Endothelial cell of umbilical vein (primary cell): Measurements from ENCODE around the gene RIBC2. TPM values are rescaled to one million over a fixed set of nuclear protein-coding genes. Genes with fewer than 3 reads are reported as not detected.

Source experiments
- BruUV-seq: library from RNA; stranded (reverse); fragments of 400-500 nt; replicated peaks from 2 replicates; lab custom pipeline; 2021; lab: Mats Ljungman, UMichigan
- CTCF ChIA-PET: fragments of 300-600, 350-600 bp; sonication (Branson Sonifier 250); formaldehyde crosslinking; loops from one replicate; lab custom pipeline; 2021; ENCODE audit warnings: antibody characterized with exemption, inconsistent platforms; lab: Charles Lee
- POLR2A ChIA-PET: fragments of 300-600, 350-600 bp; sonication (Branson Sonifier 250); formaldehyde crosslinking; loops from one replicate; lab custom pipeline; 2021; ENCODE audit warnings: antibody characterized with exemption, inconsistent platforms; lab: Charles Lee
- DNase-seq: peaks from one replicate; pipeline ENCODE4 v3.0.0-alpha.2; 2011; ENCODE audit warnings: low read depth, low spot score
- FAIRE-seq: peaks from 2 replicates; lab custom pipeline; 2011; peaks lifted over from hg19 to GRCh38; lab: Jason Lieb, UNC
- H2AFZ ChIP-seq: 2 replicates; pipeline ENCODE4 v1.6.0; 2012; ENCODE audit warnings: low read depth, low read length, control low read depth, inconsistent platforms
- H3K27ac ChIP-seq: 2 replicates; pipeline ENCODE4 v1.5.1; 2011; ENCODE audit warnings: low read depth, mild to moderate bottlenecking, control low read depth, low read length, moderate library complexity; ENCODE audit not compliant: insufficient read depth
- H3K27me3 ChIP-seq, 2 experiments: 2 replicates each; pipeline versions ENCODE4 v1.6.0 to v1.6.1; 2011; ENCODE audit warnings: low read length in 2 of 2, mixed read lengths in 1 of 2; ENCODE audit not compliant: control insufficient read depth in 2 of 2, insufficient read depth in 2 of 2
- H3K36me3 ChIP-seq, 2 experiments: 2 replicates in 1 of 2; 3 replicates in 1 of 2; pipeline ENCODE4 v1.5.1; 2011; ENCODE audit warnings: low read length in 2 of 2, mild to moderate bottlenecking in 1 of 2, moderate library complexity in 1 of 2; ENCODE audit not compliant: control insufficient read depth in 2 of 2, insufficient read depth in 2 of 2; ENCODE audit errors: extremely low read depth in 1 of 2
- H3K4me1 ChIP-seq: 3 replicates; pipeline ENCODE4 v1.5.1; 2011; ENCODE audit warnings: mild to moderate bottlenecking, low read length; ENCODE audit not compliant: control insufficient read depth, insufficient read depth; ENCODE audit errors: extremely low read depth
- H3K4me2 ChIP-seq: 2 replicates; pipeline ENCODE4 v1.6.1; 2011; ENCODE audit warnings: low read length, control low read depth, mixed read lengths; ENCODE audit not compliant: insufficient read depth
- H3K4me3 ChIP-seq, 3 experiments: fragments of 200-600 bp in 1 of 3; sonication (generic), shearing (Covaris generic) in 1 of 3; replicated peaks in 1 of 3; 2 replicates each; pipeline ENCODE4 v1.5.1; 2011 to 2016; ENCODE audit warnings: control low read depth in 3 of 3, low read length in 3 of 3, mild to moderate bottlenecking in 2 of 3, inconsistent platforms in 1 of 3, low read depth in 1 of 3, moderate library complexity in 1 of 3; ENCODE audit not compliant: insufficient read depth in 1 of 3
- H3K79me2 ChIP-seq: 2 replicates; pipeline ENCODE4 v1.6.0; 2012; ENCODE audit warnings: low read length, inconsistent platforms; ENCODE audit not compliant: control insufficient read depth, insufficient read depth
- H3K9ac ChIP-seq: replicated peaks from 2 replicates; pipeline ENCODE3; 2011; ENCODE audit warnings: low read length, control low read depth; ENCODE audit not compliant: insufficient read depth; ENCODE audit errors: extremely low read depth
- H3K9me1 ChIP-seq: replicated peaks from 3 replicates; pipeline ENCODE4 v1.6.0; 2011; ENCODE audit warnings: mild to moderate bottlenecking, low read length; ENCODE audit not compliant: control insufficient read depth, insufficient read depth; ENCODE audit errors: extremely low read depth
- H3K9me3 ChIP-seq: replicated peaks from 2 replicates; pipeline ENCODE4 v1.5.1; 2012; ENCODE audit warnings: low read length, inconsistent platforms; ENCODE audit not compliant: control insufficient read depth, insufficient read depth
- H4K20me1 ChIP-seq: replicated peaks from 2 replicates; pipeline ENCODE3; 2011; ENCODE audit warnings: mild to moderate bottlenecking, low read length; ENCODE audit not compliant: control insufficient read depth, insufficient read depth; ENCODE audit errors: extremely low read depth
- CTCF ChIP-seq, 2 donors: IDR thresholded peaks; 1 replicate in 1 of 2; 2 replicates in 1 of 2; pipeline ENCODE4 v1.5.1; 2011; ENCODE audit warnings: low read length in 2 of 2, mild to moderate bottlenecking in 2 of 2, moderate library complexity in 2 of 2, control low read depth in 1 of 2, inconsistent platforms in 1 of 2, low read depth in 1 of 2; ENCODE audit not compliant: insufficient read depth in 1 of 2; ENCODE audit errors: extremely low read depth in 1 of 2
- EZH2 ChIP-seq: IDR thresholded peaks from 2 replicates; pipeline ENCODE4 v1.6.1; 2012; ENCODE audit warnings: borderline replicate concordance, low read depth, mild to moderate bottlenecking, moderate library complexity, low read length, inconsistent platforms; ENCODE audit not compliant: severe bottlenecking
- FOS ChIP-seq: IDR thresholded peaks from 2 replicates; pipeline ENCODE4 v1.6.1; 2011; ENCODE audit warnings: mild to moderate bottlenecking, low read length, moderate library complexity, borderline replicate concordance; ENCODE audit not compliant: insufficient read depth
- GATA2 ChIP-seq: IDR thresholded peaks from 2 replicates; pipeline ENCODE4 v1.7.0; 2011; ENCODE audit warnings: low read depth, mild to moderate bottlenecking, moderate library complexity, mixed read lengths, low read length; ENCODE audit not compliant: insufficient read length, insufficient read depth
- JUN ChIP-seq: IDR thresholded peaks from 2 replicates; pipeline ENCODE4 v1.6.1; 2011; ENCODE audit warnings: borderline replicate concordance, low read depth; ENCODE audit not compliant: insufficient read length, insufficient read depth
- MAX ChIP-seq: IDR thresholded peaks from 2 replicates; pipeline ENCODE4 v1.6.1; 2011; ENCODE audit not compliant: insufficient read depth, insufficient read length
- POLR2A ChIP-seq: IDR thresholded peaks from 2 replicates; pipeline ENCODE4 v1.6.1; 2012; ENCODE audit warnings: low read depth, mild to moderate bottlenecking, control low read depth, low read length
- POLR2AphosphoS5 ChIP-seq: IDR thresholded peaks from 2 replicates; pipeline ENCODE4 v1.6.1; 2012; ENCODE audit warnings: low read depth, mild to moderate bottlenecking, control low read depth, low read length, moderate library complexity; ENCODE audit not compliant: insufficient read depth
- dilution Hi-C: fragments of 300-500 bp; cut with MboI; formaldehyde crosslinking; loops from one replicate; pipeline ENCODE4 v1.15.0; 2019; ENCODE audit warnings: low sequenced_read_pairs; ENCODE audit not compliant: extremely low pct_ligation_motif_present
- intact Hi-C: fragments of 100-400 bp; cut with micrococcal nuclease; formaldehyde crosslinking; loops from one replicate; pipeline ENCODE4 v1.10.0; 2022
- polyA plus RNA-seq, 4 experiments: library from polyadenylated mRNA; depleted of rRNA in 3 of 4; stranded (reverse) in 3 of 4; unstranded in 1 of 4; fragments of >200 nt; gene quantifications; 2 replicates each; pipeline versions ENCODE4 v1.2.1 to v1.2.3, GENCODE V29; 2011 to 2012; ENCODE audit warnings: missing spikeins in 1 of 4
- total RNA-seq: library from RNA; stranded (reverse); gene quantifications from 2 replicates; pipeline ENCODE4 v1.2.3, GENCODE V29; 2021

RIBC2 gene
- total and polyA plus RNA-seq, 2 donors (not counting 3 experiments of a cell fraction or from before 2014, with no cell fraction given) = 1.2 to 5.7 TPM

- no peak overlapping the region for H3K27ac ChIP-seq
Measured at GRCh38 chr22:45481661-45482060, 68.2 kb downstream of the RIBC2 start.

More at GRCh38 chr22:45481661-45482060, 68.2 kb downstream of the RIBC2 start:
- FAIRE-seq (no peak), DNase-seq (no peak)
- no peaks in the 10 kb centered on the region for H3K36me3 ChIP-seq
- no peaks in the 10 kb centered on the region for H3K79me2 ChIP-seq
- no peak overlapping the region for H3K4me3 ChIP-seq
- ChIA-PET POLR2A (no interaction called here), CTCF (no interaction called here)
- H3K9ac ChIP-seq = no peak overlapping the region
- H3K27me3 ChIP-seq = peaks cover 0 to 4% of the 10 kb centered on the region in 2 experiments
- dilution Hi-C loops = no loop called here
- BruUV-seq = no TSS peak
- no peaks in the 10 kb centered on the region for H3K4me1 ChIP-seq
- no peaks in the 10 kb centered on the region for H3K9me1 ChIP-seq
- H3K4me2 ChIP-seq = no peak overlapping the region
- no peak overlapping the region for H2AFZ ChIP-seq
- no peaks in the 10 kb centered on the region for H3K9me3 ChIP-seq
- H4K20me1 ChIP-seq = no peaks in the 10 kb centered on the region
- intact Hi-C loops = no loop called here
- TF ChIP-seq JUN (no peak), FOS (no peak), POLR2A (no peak), CTCF (IDR thresholded peaks at IDR 0.05; ENCODE audit: extremely low read depth in 1 of 2, insufficient read depth in 1 of 2, low read depth in 1 of 2, low read length in 2 of 2) (no peak), POLR2AphosphoS5 (no peak), GATA2 (no peak), MAX (no peak), EZH2 (no peak)

Other genes starting within 250 kb of the RIBC2 start
- gene NUP50, start 249.8 kb upstream of the RIBC2 start, total RNA-seq = 84.4 and 90.9 TPM in 2 replicates
- 12.4 TPM in 2 replicates for gene NUP50, start 249.8 kb upstream of the RIBC2 start, polyA plus RNA-seq
- 37.9 and 43.4 TPM in 2 replicates for gene KIAA0930, start 172.8 kb upstream of the RIBC2 start, total RNA-seq
- 53.6 and 63.6 TPM in 2 replicates for gene KIAA0930, start 172.8 kb upstream of the RIBC2 start, polyA plus RNA-seq
- not detected in 2 replicates for gene UPK3A, start 128.7 kb upstream of the RIBC2 start, total RNA-seq
- not detected in 2 replicates for gene UPK3A, start 128.7 kb upstream of the RIBC2 start, polyA plus RNA-seq
- gene FAM118A, start 103.8 kb upstream of the RIBC2 start, total RNA-seq = 20.2 and 44.2 TPM in 2 replicates
- gene FAM118A, start 103.8 kb upstream of the RIBC2 start, polyA plus RNA-seq = 19.2 and 25.6 TPM in 2 replicates
- 0.07 TPM in 1 of 2 replicates, not detected in the other for gene SMC1B, start 94 bp upstream of the RIBC2 start, total RNA-seq
- gene SMC1B, start 94 bp upstream of the RIBC2 start, polyA plus RNA-seq = not detected in 2 replicates
- gene FBLN1, start 89.2 kb downstream of the RIBC2 start, total RNA-seq = 1.3 and 4.0 TPM in 2 replicates
- 1.1 and 1.2 TPM in 2 replicates for gene FBLN1, start 89.2 kb downstream of the RIBC2 start, polyA plus RNA-seq